PC-3 (cell line): Measurements from ENCODE around the gene PTPRE. TPM values are rescaled to one million over a fixed set of nuclear protein-coding genes. Genes with fewer than 3 reads are reported as not detected.

Experiments
- ATAC-seq: fragments of 200-7000 bp; cut with Tn5 transposase; 2 replicates; pipeline ENCODE4 v1.9.1; 2020; ENCODE audit warnings: mild to moderate bottlenecking, moderate library complexity
- BruUV-seq: library from RNA; stranded (reverse); fragments of 400-500 nt; replicated peaks from 2 replicates; lab custom pipeline; 2021; lab: Mats Ljungman, UMichigan
- CTCF ChIA-PET: fragments of 300-600 bp; sonication (Branson Sonifier 250); formaldehyde crosslinking; loops from one replicate; lab custom pipeline; 2022; ENCODE audit warnings: antibody characterized with exemption; lab: Charles Lee
- POLR2A ChIA-PET: fragments of 300-600 bp; sonication (Branson Sonifier 250); formaldehyde crosslinking; loops from one replicate; lab custom pipeline; 2022; ENCODE audit warnings: antibody characterized with exemption; ENCODE audit not compliant: unreplicated experiment; lab: Charles Lee
- DNase-seq: peaks from one replicate; pipeline ENCODE4 v3.0.0-alpha.2; 2015
- H2AFZ ChIP-seq: fragments of 300-600 bp; sonication (generic); 2 replicates; pipeline ENCODE4 v1.6.0; 2016; ENCODE audit warnings: antibody characterized with exemption, low read length
- H3F3A ChIP-seq: fragments of 300-600 bp; sonication (generic); one replicate; pipeline ENCODE4 v1.6.0; 2017; ENCODE audit warnings: antibody characterized with exemption, low read length, control low read depth, mild to moderate bottlenecking; ENCODE audit not compliant: unreplicated experiment
- H3K27ac ChIP-seq: fragments of 300-600 bp; sonication (generic); 2 replicates; pipeline ENCODE4 v1.5.1; 2016; ENCODE audit warnings: mild to moderate bottlenecking, low read length
- H3K27me3 ChIP-seq: fragments of 300-600 bp; sonication (generic); 2 replicates; pipeline ENCODE4 v1.6.1; 2016; ENCODE audit warnings: low read length, mixed read lengths
- H3K36me3 ChIP-seq: fragments of 300-600 bp; sonication (generic); 2 replicates; pipeline ENCODE4 v1.6.1; 2016; ENCODE audit warnings: low read depth, mixed run types, low read length, mixed read lengths
- H3K4me1 ChIP-seq: fragments of 300-600 bp; sonication (generic); 2 replicates; pipeline ENCODE4 v1.5.1; 2016; ENCODE audit warnings: low read length; ENCODE audit not compliant: insufficient read depth
- H3K4me2 ChIP-seq: fragments of 300-600 bp; sonication (generic); 2 replicates; pipeline ENCODE4 v1.6.0; 2016; ENCODE audit warnings: low read length
- H3K4me3 ChIP-seq: fragments of 300-600 bp; sonication (generic); 2 replicates; pipeline ENCODE4 v1.5.1; 2016; ENCODE audit warnings: mild to moderate bottlenecking, low read length, mixed read lengths
- H3K79me2 ChIP-seq: fragments of 300-600 bp; sonication (generic); 2 replicates; pipeline ENCODE4 v1.6.1; 2017; ENCODE audit warnings: low read length, mixed read lengths
- H3K9ac ChIP-seq: fragments of 300-600 bp; sonication (generic); 2 replicates; pipeline ENCODE4 v1.6.0; 2016; ENCODE audit warnings: mild to moderate bottlenecking, low read length
- H3K9me2 ChIP-seq: fragments of 300-600 bp; sonication (generic); replicated peaks from 2 replicates; pipeline ENCODE4 v1.6.1; 2016; ENCODE audit warnings: mixed run types, low read length, mixed read lengths
- H3K9me3 ChIP-seq: fragments of 300-600 bp; sonication (generic); 2 replicates; pipeline ENCODE4 v1.6.1; 2016; ENCODE audit warnings: low read length, mixed read lengths
- H4K20me1 ChIP-seq: fragments of 300-600 bp; sonication (generic); 2 replicates; pipeline ENCODE4 v1.6.1; 2016; ENCODE audit warnings: low read length, mixed read lengths
- EZH2 ChIP-seq: fragments of 300-600 bp; sonication (generic); IDR thresholded peaks from one replicate; pipeline ENCODE4 v1.6.1; 2017; ENCODE audit warnings: antibody characterized with exemption, mild to moderate bottlenecking, low read length; ENCODE audit not compliant: unreplicated experiment
- EZH2phosphoT487 ChIP-seq: fragments of 300-600 bp; sonication (generic); IDR thresholded peaks from 2 replicates; pipeline ENCODE4 v1.6.1; 2018; ENCODE audit warnings: mild to moderate bottlenecking, antibody characterized with exemption, low read length, borderline replicate concordance
- intact Hi-C: fragments of 100-400 bp; cut with micrococcal nuclease; formaldehyde crosslinking; loops from 2 replicates; pipeline ENCODE4 v1.9.0; 2023
- total RNA-seq: library from RNA; depleted of rRNA; stranded (reverse); fragments of >200 nt; gene quantifications from 2 replicates; pipeline ENCODE4 v1.2.3, GENCODE V29; 2014
- TF ChIP-seq, protein P1 (sequence below): fragments of 300-600 bp; sonication (generic); conservative IDR thresholded peaks from 2 replicates; pipeline ENCODE4 v1.5.1; 2017; ENCODE audit warnings: antibody characterized with exemption, low read depth, mild to moderate bottlenecking, low read length

Gene PTPRE
- total RNA-seq, 1 experiment from 2014 or later = 3.1 TPM

DNA sequence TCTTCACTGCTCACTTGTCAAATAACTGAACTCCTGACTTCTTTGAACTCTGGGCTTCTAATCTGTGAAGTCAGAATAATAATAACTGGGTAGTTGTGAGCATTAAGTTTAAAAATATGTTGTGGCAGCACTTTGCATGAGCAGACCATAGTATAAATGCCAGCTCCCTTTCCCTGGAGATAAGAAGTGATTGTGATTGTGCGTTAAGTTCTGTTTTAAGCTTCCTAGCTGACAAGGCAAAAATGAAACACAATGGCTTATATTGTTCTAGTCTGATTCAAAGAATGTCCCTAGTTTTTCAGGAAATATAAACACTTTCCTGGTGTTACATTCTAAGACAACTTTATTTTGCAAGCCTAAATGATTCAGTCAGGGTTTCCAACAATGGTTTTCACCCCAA, 61.8 kb downstream of the PTPRE start:
- POLR2A ChIA-PET = no interaction called here
- no peaks in the 10 kb centered on the region for H3K36me3 ChIP-seq
- TF ChIP-seq, protein P1, sequence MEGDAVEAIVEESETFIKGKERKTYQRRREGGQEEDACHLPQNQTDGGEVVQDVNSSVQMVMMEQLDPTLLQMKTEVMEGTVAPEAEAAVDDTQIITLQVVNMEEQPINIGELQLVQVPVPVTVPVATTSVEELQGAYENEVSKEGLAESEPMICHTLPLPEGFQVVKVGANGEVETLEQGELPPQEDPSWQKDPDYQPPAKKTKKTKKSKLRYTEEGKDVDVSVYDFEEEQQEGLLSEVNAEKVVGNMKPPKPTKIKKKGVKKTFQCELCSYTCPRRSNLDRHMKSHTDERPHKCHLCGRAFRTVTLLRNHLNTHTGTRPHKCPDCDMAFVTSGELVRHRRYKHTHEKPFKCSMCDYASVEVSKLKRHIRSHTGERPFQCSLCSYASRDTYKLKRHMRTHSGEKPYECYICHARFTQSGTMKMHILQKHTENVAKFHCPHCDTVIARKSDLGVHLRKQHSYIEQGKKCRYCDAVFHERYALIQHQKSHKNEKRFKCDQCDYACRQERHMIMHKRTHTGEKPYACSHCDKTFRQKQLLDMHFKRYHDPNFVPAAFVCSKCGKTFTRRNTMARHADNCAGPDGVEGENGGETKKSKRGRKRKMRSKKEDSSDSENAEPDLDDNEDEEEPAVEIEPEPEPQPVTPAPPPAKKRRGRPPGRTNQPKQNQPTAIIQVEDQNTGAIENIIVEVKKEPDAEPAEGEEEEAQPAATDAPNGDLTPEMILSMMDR = no peak
- no peak for TF ChIP-seq EZH2phosphoT487
- TF ChIP-seq EZH2 = no peak
- no peak for DNase-seq
- H3K4me1 ChIP-seq = no peaks in the 10 kb centered on the region
- H3F3A ChIP-seq = no peaks in the 10 kb centered on the region
- H3K27ac ChIP-seq = no peak overlapping the region
- no peaks in the 10 kb centered on the region; the same call in 1 of the 2 replicates for H3K27me3 ChIP-seq
- CTCF ChIA-PET = no interaction called here
- no peak overlapping the region for H3K4me2 ChIP-seq
- intact Hi-C loops = no loop called here
- H2AFZ ChIP-seq = no peak overlapping the region
- H3K79me2 ChIP-seq = no peaks in the 10 kb centered on the region
- no peaks in the 10 kb centered on the region for H4K20me1 ChIP-seq
- no TSS peak for BruUV-seq
- ATAC-seq = no peak
- no peaks in the 10 kb centered on the region for H3K9me2 ChIP-seq
- no peak overlapping the region for H3K4me3 ChIP-seq
- no peaks in the 10 kb centered on the region for H3K9me3 ChIP-seq
- no peak overlapping the region for H3K9ac ChIP-seq

DNA sequence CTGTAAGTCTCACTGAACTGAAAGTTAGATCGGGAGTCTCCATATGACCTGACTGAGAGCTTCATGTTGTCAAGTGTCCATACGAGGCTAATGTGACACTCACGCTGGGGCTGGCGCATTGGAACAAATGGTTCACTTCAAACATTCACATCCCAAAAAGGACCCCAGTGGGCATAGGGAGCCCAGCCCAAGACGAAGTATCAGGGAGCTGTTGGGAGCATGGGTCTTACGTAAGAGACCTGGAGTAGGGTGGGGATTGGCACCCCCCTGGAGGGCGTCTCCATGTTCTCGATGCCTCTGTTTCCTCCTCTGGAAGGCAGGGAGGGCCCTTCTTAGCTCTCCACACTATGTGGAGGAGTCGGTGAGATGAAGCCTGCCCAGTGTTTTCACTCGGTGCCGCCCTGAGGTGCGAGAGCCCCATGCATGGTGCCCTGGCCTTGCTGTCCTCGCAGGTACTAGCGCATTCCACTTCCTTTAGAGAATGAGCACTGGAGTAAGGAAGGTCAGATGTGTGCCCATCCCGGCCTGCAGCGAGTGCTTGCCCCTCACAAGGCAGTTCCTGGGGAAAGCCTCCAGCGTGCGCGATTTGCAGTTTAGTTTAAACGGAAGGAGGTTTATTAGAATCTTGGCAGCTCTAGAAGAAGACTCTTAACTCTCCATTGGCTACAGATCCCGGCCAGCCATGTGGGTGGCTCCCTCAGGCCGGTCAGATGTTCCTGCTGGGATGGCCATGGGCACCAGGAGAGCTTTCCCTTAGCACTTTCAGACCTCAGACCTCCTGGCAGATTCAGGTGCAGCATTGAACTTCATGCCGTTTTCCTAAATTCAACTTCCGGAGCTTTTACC, 64.4 kb downstream of the PTPRE start:
- H3K4me3 ChIP-seq = no peak overlapping the region
- no peaks in the 10 kb centered on the region for H3K9me3 ChIP-seq
- no peak overlapping the region for H2AFZ ChIP-seq
- H3K9me2 ChIP-seq = no peaks in the 10 kb centered on the region
- H3K4me1 ChIP-seq = no peaks in the 10 kb centered on the region
- no TSS peak for BruUV-seq
- H3K9ac ChIP-seq = no peak overlapping the region
- H3K79me2 ChIP-seq = no peaks in the 10 kb centered on the region
- TF ChIP-seq, protein P1 = no peak
- TF ChIP-seq EZH2 (no peak), EZH2phosphoT487 (no peak)
- H3K36me3 ChIP-seq = no peaks in the 10 kb centered on the region
- CTCF ChIA-PET = no interaction called here
- ATAC-seq = no peak
- DNase-seq = no peak
- no peaks in the 10 kb centered on the region for H4K20me1 ChIP-seq
- H3K4me2 ChIP-seq = no peak overlapping the region
- POLR2A ChIA-PET = no interaction called here
- H3K27ac ChIP-seq = no peak overlapping the region
- no peaks in the 10 kb centered on the region for H3F3A ChIP-seq
- intact Hi-C loops = no loop called here
- no peaks in the 10 kb centered on the region for H3K27me3 ChIP-seq

DNA sequence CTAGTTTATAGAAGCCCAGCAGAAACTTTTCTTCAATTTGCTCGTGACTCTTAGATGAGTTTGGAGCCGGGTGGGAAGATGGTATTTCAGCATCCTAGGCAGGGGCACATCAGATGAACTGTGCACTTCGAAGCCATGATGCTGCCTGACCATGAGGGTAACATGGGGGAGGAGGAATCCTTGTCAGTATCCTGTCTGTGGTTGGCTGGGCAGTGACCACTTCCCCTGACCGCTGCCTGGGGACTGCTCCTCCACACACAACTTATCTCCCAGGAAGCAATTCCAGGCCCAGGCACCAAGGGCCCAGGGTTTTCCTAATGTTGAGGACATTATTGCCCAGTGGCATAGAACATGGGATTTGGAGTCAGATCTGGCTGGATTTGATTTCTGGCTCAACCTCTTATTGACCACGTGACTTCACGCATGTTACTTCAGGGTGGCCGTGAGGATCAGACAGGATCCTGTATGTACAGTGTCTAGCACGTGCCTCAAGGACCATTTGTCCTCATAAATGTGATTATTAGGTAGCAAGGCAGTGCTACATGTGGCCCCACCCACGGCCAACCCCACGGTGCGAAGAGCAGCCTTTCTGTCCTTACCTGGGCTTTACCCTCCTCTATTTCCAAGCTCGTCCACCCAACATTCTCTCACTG, 65.2 kb downstream of the PTPRE start:
- Histone ChIP-seq H3K4me2 (no peak overlapping the region), H3K4me1 (peaks cover under 1% of the 10 kb centered on the region; the same call in 1 of the 2 replicates)
- POLR2A ChIA-PET = no interaction called here

More for the DNA sequence above, 65.2 kb downstream of the PTPRE start:
- Histone ChIP-seq H3K9me2 (no peaks in the 10 kb centered on the region), H3K27me3 (no peaks in the 10 kb centered on the region), H3F3A (no peaks in the 10 kb centered on the region), H3K4me3 (no peak overlapping the region), H3K9me3 (no peaks in the 10 kb centered on the region), H3K79me2 (no peaks in the 10 kb centered on the region), H3K36me3 (no peaks in the 10 kb centered on the region), H4K20me1 (no peaks in the 10 kb centered on the region), H3K9ac (no peak overlapping the region), H3K27ac (no peak overlapping the region), H2AFZ (no peak overlapping the region)
- ATAC-seq (no peak), DNase-seq (no peak)
- CTCF ChIA-PET = no interaction called here
- TF ChIP-seq EZH2phosphoT487 = no peak
- no TSS peak for BruUV-seq
- intact Hi-C loops = no loop called here
